B cell (primary cell): ENCODE results near the gene TCF3. TPM values are rescaled to one million over a fixed set of nuclear protein-coding genes. Genes with fewer than 3 reads are reported as not detected.

Experiments used
- ATAC-seq: fragments of 200-7000 bp; cut with Tn5 transposase; one replicate; pipeline ENCODE4 v1.10.0; 2021; ENCODE audit warnings: low read depth, mild to moderate bottlenecking, moderate number of reproducible peaks, moderate library complexity
- CTCF ChIA-PET: fragments of 350-600 bp; sonication (Branson Sonifier 250); formaldehyde crosslinking; loops from one replicate; lab custom pipeline; 2021; ENCODE audit warnings: antibody characterized with exemption, inconsistent platforms; lab: Charles Lee
- POLR2A ChIA-PET: fragments of 350-600 bp; sonication (Branson Sonifier 250); formaldehyde crosslinking; loops from one replicate; lab custom pipeline; 2021; ENCODE audit warnings: antibody characterized with exemption; lab: Charles Lee
- DNase-seq: peaks from one replicate; pipeline ENCODE4 v3.0.0; 2013
- H2AFZ ChIP-seq: 2 replicates; pipeline ENCODE4 v1.6.1; 2012; ENCODE audit warnings: mild to moderate bottlenecking, low read depth, low read length; ENCODE audit not compliant: insufficient read depth, poor library complexity, severe bottlenecking
- H3K27ac ChIP-seq, 2 donors: 1 replicate in 1 of 2; 2 replicates in 1 of 2; pipeline ENCODE4 v1.5.1; 2012 to 2013; ENCODE audit warnings: low read length in 2 of 2, mild to moderate bottlenecking in 2 of 2, moderate library complexity in 1 of 2
- H3K27me3 ChIP-seq, 4 experiments: fragments of 200-600 bp in 1 of 4; sonication (generic) in 1 of 4; replicated peaks in 1 of 4; 1 replicate in 2 of 4; 2 replicates in 2 of 4; pipeline versions ENCODE4 v1.6.1 to v1.7.0; 2013 to 2016; ENCODE audit warnings: low read length in 3 of 4, mild to moderate bottlenecking in 2 of 4, mixed read lengths in 1 of 4, moderate library complexity in 1 of 4; ENCODE audit not compliant: insufficient read depth in 4 of 4, control insufficient read depth in 3 of 4; ENCODE audit errors: control extremely low read depth in 1 of 4
- H3K36me3 ChIP-seq, 2 experiments: replicated peaks in 1 of 2; 1 replicate in 1 of 2; 2 replicates in 1 of 2; pipeline versions ENCODE4 v1.6.1 to v1.7.1; 2013; ENCODE audit warnings: low read length in 1 of 2; ENCODE audit not compliant: insufficient read depth in 2 of 2, control insufficient read depth in 1 of 2; ENCODE audit errors: control extremely low read depth in 1 of 2, extremely low read depth in 1 of 2
- H3K4me1 ChIP-seq, 2 donors: fragments of 200-600 bp in 1 of 2; sonication (generic) in 1 of 2; 1 replicate in 1 of 2; 2 replicates in 1 of 2; pipeline versions ENCODE4 v1.5.1 to v1.6.1; 2013 to 2017; ENCODE audit warnings: low read length in 2 of 2; ENCODE audit not compliant: control insufficient read depth in 2 of 2, insufficient read depth in 2 of 2
- H3K4me2 ChIP-seq: replicated peaks from 2 replicates; pipeline ENCODE3; 2012; ENCODE audit warnings: mild to moderate bottlenecking, low read depth, low read length; ENCODE audit not compliant: poor library complexity, severe bottlenecking
- H3K4me3 ChIP-seq, 5 experiments: fragments of 200-600 bp in 1 of 5; sonication (generic) in 1 of 5; 1 replicate in 3 of 5; 2 replicates in 2 of 5; pipeline versions ENCODE4 v1.5.1 to v1.7.0; 2011 to 2016; ENCODE audit warnings: low read length in 4 of 5, mild to moderate bottlenecking in 4 of 5, low read depth in 2 of 5, control low read depth in 1 of 5, moderate library complexity in 1 of 5; ENCODE audit not compliant: insufficient read depth in 1 of 5; ENCODE audit errors: control extremely low read depth in 1 of 5, extremely low read depth in 1 of 5
- H3K79me2 ChIP-seq: fragments of 200-600 bp; sonication (generic); one replicate; pipeline ENCODE4 v1.6.0; 2016; ENCODE audit warnings: low read length; ENCODE audit not compliant: control insufficient read depth, insufficient read depth
- H3K9ac ChIP-seq: fragments of 200-600 bp; sonication (generic); 2 replicates; pipeline ENCODE4 v1.6.1; 2017; ENCODE audit warnings: mild to moderate bottlenecking, low read length, moderate library complexity
- H3K9me3 ChIP-seq, 3 donors: one replicate each; pipeline versions ENCODE4 v1.6.1 to v1.7.1; 2013; ENCODE audit warnings: low read length in 2 of 3; ENCODE audit not compliant: control insufficient read depth in 2 of 3, insufficient read depth in 1 of 3; ENCODE audit errors: control extremely low read depth in 1 of 3
- H4K20me1 ChIP-seq: 2 replicates; pipeline ENCODE4 v1.6.0; 2012; ENCODE audit warnings: mild to moderate bottlenecking, low read length; ENCODE audit not compliant: insufficient read depth, control insufficient read depth, poor library complexity, severe bottlenecking
- H3K27ac Mint-ChIP-seq: one replicate; pipeline ENCODE4 v1.8.0; 2021; ENCODE audit warnings: mixed read lengths
- H3K27me3 Mint-ChIP-seq: one replicate; pipeline ENCODE4 v1.8.0; 2021; ENCODE audit warnings: mixed read lengths
- H3K4me1 Mint-ChIP-seq: one replicate; pipeline ENCODE4 v1.8.0; 2021; ENCODE audit warnings: mixed read lengths
- H3K4me3 Mint-ChIP-seq: one replicate; pipeline ENCODE4 v1.8.0; 2021; ENCODE audit warnings: mixed read lengths
- H3K9me3 Mint-ChIP-seq: one replicate; pipeline ENCODE4 v1.8.0; 2022; ENCODE audit warnings: mixed read lengths; ENCODE audit not compliant: insufficient read depth
- CTCF ChIP-seq: fragments of 200-600 bp; IDR thresholded peaks from one replicate; pipeline ENCODE4 v1.8.0; 2022; ENCODE audit warnings: antibody characterized with exemption, mild to moderate bottlenecking
- EZH2 ChIP-seq: IDR thresholded peaks from 2 replicates; pipeline ENCODE4 v1.6.1; 2012; ENCODE audit warnings: borderline replicate concordance, low read depth, mild to moderate bottlenecking, moderate library complexity, low read length; ENCODE audit not compliant: insufficient read depth, poor library complexity, severe bottlenecking
- WGBS: methylation state at CpG from one replicate; pipeline ENCODE4 v1.1.5; 2013; ENCODE audit warnings: missing lambda C conversion rate; ENCODE audit not compliant: insufficient coverage; 5-methylcytosine and 5-hydroxymethylcytosine counted together
- intact Hi-C: fragments of 100-400 bp; cut with micrococcal nuclease; formaldehyde crosslinking; loops from one replicate; pipeline ENCODE4 v1.10.0; 2022
- polyA plus RNA-seq: library from polyadenylated mRNA; depleted of rRNA; stranded (reverse); fragments of >200 nt; gene quantifications from 2 replicates; pipeline ENCODE4 v1.2.3, GENCODE V29; 2012
- total RNA-seq, 2 donors: library from RNA; stranded (reverse); fragments of 120-200 nt in 1 of 2; gene quantifications; 1 replicate in 1 of 2; 2 replicates in 1 of 2; pipeline versions ENCODE4 v1.2.3 to v1.2.4, GENCODE V29; 2013 to 2022

Gene TCF3
- total and polyA plus RNA-seq, 2 donors (not counting 1 experiment from before 2014, with no cell fraction given): 278 to 588 TPM

- peaks cover 3% of the 10 kb centered on the region for H3K4me1 Mint-ChIP-seq
- no peak for ATAC-seq
- peaks cover 70% of the 10 kb centered on the region for H3K79me2 ChIP-seq
- ChIA-PET CTCF (no interaction called here), POLR2A (no interaction called here)
- no peak overlapping the region for H3K4me2 ChIP-seq
- over 99% methylated on average over 17 of the region's 17 CpGs for WGBS
- intact Hi-C loops: no loop called here
- peaks cover 0 to 6% (median 0%) of the 10 kb centered on the region in 3 donors for H3K9me3 ChIP-seq
- no peaks in the 10 kb centered on the region for H3K4me1 ChIP-seq
- H3K4me3 ChIP-seq: no peak overlapping the region
- no peak overlapping the region for H3K9ac ChIP-seq
- no peak overlapping the region for H3K27ac Mint-ChIP-seq
- no peak overlapping the region for H2AFZ ChIP-seq
- H3K9me3 Mint-ChIP-seq: no peaks in the 10 kb centered on the region
- H3K27me3 ChIP-seq: no peaks in the 10 kb centered on the region
- DNase-seq: no peak
- no peak overlapping the region for H3K27ac ChIP-seq
- no peaks in the 10 kb centered on the region for H3K27me3 Mint-ChIP-seq
- H4K20me1 ChIP-seq: peaks cover 89% of the 10 kb centered on the region
- peaks cover 0 to 74% of the 10 kb centered on the region in 2 experiments for H3K36me3 ChIP-seq
- no peak overlapping the region for H3K4me3 Mint-ChIP-seq
- TF ChIP-seq CTCF (no peak), EZH2 (no peak)
Measured at GRCh38 chr19:1630811-1631210, 21.6 kb downstream of the TCF3 start.

- H3K27me3 Mint-ChIP-seq: no peaks in the 10 kb centered on the region
- Histone ChIP-seq H3K9ac (no peak overlapping the region), H3K36me3 (peaks cover 0 to 72% of the 10 kb centered on the region in 2 experiments), H3K27me3 (no peaks in the 10 kb centered on the region), H3K4me1 (no peaks in the 10 kb centered on the region), H2AFZ (no peak overlapping the region), H3K4me2 (no peak overlapping the region), H3K79me2 (peaks cover 62% of the 10 kb centered on the region), H3K9me3 (peaks cover 0 to 3% (median 0%) of the 10 kb centered on the region in 3 donors), H4K20me1 (peaks cover 89% of the 10 kb centered on the region), H3K4me3 (no peak overlapping the region), H3K27ac (no peak overlapping the region)
- no peak overlapping the region for H3K4me3 Mint-ChIP-seq
- 86% methylated on average over 15 of the region's 20 CpGs for WGBS
- ATAC-seq (no peak), DNase-seq (no peak)
- H3K27ac Mint-ChIP-seq: no peak overlapping the region
- no peaks in the 10 kb centered on the region for H3K9me3 Mint-ChIP-seq
- intact Hi-C loops: no loop called here
- TF ChIP-seq EZH2 (no peak), CTCF (no peak)
- CTCF ChIA-PET: no interaction called here
- POLR2A ChIA-PET: no interaction called here
- peaks cover 3% of the 10 kb centered on the region for H3K4me1 Mint-ChIP-seq
Measured at GRCh38 chr19:1630012-1630411, 22.4 kb downstream of the TCF3 start.
